ENCODE results near the gene ELAVL1.
"Not testable (repeated sequence)": the region's sequence is repeated elsewhere in the genome, so short reads cannot be mapped to it uniquely, and the experiment has no call there.

Gene ELAVL1

DNA sequence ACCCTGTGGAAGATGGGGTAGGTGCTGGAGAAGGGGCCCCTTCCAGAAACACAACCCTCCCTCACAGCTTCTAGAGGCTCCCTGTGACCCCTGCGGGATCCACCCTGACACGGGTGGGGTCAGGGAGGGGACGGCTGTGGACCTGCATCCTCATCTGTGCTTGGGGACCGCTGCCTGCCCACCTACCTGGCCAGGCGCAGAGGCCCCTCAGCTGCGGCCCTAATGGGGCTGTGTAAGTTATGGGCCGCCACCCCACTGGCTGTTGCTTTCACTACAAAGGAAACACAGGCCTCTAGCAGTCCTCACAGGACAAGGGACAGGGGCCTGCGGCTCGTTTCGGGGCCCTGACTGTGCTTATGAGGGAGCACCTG lies 72.5 kb downstream of the ELAVL1 start:
- DNase-seq: no peak

DNA sequence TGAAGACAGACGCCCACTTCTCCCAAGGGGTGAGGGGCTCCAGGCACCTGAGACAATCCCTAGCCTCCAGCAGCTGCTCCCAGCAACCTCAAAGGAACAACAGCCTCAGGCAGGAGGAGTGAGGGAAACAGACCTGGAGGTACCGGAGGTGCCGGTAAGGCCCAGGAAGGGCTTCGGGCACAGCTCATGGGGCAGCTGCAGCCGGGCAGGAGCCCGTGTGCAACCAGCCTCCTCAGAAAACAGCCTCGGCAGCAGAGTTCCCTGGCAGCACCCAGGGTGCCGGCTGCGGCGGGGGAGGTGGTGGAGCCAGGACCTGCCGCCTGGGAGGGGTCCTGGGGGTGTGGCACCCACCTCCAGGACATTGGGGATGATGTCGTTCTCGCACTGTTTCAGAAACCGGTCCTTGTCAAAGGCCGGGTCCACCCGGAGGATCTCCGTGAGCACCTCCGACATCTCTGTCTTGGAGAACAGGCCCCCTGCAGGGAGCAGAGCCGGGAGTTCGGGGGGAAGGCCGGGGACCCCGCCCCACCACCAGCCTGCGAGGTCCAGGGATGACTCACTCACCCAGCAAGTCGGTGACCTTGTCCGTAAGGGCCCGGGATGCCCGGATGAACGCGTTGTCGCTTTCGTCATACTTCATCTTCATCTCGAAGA lies 73.0 kb downstream of the ELAVL1 start:
- DNase-seq: no peak

DNA sequence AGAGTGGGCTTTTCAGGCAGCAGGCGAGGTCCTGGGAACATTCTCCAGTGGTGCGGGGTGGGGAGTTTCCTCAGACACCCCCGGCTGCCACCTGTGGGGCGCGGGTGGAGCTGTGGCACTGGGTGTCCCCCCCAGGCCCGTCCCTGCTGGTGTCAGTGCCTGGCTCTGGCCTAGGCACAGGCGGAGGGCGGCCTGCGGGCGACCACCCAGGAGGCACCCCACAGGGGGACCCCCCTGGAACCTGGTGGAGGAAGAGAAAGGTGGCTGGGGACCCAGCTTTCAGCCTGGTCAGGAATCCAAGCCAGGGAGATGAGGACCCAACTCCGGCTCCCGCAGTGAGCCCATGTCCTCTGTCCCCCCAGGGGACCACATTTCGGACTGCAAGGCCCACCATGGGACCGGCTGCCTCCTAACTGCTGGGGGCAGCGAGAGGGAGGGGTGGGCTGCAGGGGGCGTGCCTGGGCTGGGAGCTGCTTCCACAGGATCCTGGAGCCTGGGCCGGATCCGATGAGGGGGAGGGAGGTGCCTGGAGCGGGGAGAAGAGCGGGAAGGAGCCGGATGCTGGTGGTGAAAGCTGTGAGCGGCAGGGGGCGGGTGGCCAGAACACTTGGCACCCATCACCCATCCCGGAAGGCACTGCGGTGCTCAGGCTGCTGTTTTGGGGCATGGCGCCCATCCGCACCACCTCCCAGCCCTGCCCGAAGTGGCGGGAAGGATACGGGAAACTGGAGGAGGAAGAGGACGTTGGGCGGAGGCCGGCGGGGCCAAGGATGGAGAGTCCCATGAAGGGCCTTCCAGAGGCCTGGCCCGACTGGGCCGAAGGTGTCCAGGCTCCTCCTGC lies 74.0 kb downstream of the ELAVL1 start:
- no peak for DNase-seq

DNA sequence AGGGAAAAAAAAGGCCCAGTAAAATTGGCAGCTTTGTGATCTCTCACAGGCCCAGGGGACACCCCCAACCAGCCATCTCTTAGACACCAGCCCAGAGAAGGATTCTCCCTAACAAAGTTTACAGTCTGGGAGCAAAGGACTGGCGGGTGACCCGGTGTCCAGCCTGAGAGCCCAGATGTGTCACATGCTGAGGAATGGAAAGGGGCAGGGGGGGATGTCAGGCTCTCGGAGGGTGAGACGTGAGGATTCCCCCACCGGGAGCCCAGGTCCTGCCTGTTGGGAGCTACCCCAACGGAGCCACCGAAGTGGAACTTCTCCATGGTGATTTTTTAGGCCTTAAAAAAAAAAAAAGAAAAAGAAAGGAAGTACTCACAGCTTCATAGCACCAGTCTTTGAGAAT lies 74.7 kb downstream of the ELAVL1 start:
- DNase-seq: no peak

DNA sequence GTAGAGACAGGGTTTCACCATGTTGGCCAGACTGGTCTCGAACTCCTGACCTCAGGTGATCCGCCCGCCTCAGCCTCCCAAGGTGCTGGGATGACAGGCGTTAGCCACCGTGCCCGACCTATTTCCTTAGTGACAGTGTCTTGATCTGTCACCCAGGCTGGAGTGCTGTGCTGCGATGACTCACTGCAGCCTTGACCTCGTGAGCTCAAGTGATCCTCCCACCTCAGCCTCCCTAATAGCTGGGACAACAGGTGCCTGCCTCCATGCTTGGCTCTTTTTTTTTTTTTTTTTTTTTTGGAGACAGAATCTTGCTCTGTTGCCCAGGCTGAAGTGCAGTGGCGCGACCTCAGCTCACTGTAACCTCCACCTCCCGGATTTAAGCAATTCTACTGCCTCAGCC lies 75.4 kb downstream of the ELAVL1 start:
- not testable (repeated sequence) for DNase-seq

DNA sequence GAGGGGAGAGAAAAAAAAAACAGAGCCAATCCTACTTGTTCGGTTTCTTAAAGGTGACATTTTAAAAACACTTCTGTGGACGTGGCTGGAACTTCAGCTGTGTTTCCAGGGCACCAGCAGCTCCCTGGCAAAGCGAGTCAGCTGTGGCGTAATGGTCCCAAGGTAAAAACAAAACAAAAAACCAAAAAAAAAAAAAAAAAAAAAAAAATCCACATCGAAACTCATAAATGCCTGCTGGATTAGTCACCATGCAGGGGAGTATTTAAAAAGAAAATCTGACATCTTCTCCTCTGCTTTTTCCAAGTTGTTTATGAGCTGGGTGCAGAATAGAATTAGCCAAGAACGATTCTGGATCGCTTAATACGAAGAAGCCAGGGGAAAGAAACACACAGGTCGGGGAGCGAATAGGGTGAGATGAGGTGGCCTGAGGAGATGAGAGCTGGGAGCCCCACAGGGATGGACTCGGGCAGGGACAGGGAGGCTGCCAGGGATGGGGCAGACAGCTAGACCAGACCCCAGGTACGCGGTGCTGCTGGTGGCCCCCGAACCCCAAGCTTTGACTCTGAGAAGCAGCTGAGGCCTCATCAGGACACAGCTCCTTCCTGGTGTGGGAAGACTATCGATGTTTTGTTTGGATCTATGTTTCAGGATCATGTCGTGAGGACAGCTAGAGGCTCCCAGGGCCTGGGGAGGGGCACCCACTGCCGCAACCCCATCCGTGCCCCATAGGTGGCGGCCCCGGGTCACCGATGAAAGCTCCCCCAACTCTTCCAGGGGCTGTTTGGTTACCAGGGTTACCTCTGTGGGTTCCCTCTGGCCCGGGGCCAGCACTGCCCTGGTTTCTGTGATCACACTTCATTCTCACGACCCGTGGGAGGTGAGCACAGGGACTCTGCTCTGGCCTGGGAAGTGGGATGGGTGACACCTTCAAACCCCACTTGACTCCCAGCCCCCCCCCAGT lies 76.4 kb downstream of the ELAVL1 start:
- DNase-seq: peak; percentile 47

DNA sequence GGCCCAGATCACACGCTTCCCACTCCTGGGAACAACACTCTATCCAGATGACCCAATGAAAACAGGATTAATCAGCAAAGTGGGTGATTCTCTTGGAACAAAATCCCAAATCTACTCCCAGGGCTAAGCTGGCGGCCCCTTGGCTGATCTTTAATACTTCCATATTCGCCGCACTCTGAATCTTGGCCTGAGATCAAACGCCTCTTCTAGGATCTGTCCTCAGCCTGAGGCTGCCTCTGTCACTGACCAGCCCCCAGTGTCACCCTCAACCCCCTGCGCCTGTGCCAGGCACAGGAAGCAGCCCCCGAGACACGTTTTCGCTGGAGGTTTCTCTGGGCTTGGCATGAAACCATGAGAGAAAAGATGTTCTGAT lies 77.1 kb downstream of the ELAVL1 start:
- no peak for DNase-seq

DNA sequence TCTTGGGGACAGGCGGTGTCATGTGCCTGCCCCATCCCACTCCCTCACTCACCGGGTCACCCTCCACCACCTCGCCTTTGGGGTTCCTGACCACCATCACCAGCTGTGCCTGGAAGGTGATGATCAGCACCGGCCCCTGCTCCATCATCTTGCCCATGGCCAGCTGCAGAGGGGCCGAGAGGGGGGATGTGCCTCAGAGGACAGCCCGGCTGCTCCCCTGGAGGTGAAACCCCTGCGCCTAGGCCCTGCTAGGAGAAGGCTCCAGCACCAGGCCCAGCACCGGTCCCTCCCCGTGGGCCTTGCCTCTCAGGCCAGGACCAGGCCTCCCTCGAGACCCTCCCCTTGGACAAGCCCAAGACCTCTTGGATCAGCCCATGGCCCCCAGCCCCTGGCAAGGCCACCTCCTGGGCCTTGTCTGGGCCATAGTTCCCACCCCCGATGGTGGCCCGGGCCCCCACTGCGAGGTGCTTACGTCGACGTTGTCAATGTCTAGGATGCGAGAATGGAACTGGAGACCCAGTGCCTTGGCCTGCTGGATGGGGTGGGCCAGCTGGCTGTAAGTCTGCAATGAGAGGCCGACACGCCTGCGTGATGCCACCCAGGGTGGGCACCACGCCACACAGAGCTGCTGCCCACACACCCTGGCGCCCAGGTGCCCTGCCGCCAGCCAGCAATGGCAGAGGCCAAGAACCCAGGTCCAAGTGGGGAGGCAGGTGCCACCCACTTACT lies 77.7 kb downstream of the ELAVL1 start:
- DNase-seq: no peak

DNA sequence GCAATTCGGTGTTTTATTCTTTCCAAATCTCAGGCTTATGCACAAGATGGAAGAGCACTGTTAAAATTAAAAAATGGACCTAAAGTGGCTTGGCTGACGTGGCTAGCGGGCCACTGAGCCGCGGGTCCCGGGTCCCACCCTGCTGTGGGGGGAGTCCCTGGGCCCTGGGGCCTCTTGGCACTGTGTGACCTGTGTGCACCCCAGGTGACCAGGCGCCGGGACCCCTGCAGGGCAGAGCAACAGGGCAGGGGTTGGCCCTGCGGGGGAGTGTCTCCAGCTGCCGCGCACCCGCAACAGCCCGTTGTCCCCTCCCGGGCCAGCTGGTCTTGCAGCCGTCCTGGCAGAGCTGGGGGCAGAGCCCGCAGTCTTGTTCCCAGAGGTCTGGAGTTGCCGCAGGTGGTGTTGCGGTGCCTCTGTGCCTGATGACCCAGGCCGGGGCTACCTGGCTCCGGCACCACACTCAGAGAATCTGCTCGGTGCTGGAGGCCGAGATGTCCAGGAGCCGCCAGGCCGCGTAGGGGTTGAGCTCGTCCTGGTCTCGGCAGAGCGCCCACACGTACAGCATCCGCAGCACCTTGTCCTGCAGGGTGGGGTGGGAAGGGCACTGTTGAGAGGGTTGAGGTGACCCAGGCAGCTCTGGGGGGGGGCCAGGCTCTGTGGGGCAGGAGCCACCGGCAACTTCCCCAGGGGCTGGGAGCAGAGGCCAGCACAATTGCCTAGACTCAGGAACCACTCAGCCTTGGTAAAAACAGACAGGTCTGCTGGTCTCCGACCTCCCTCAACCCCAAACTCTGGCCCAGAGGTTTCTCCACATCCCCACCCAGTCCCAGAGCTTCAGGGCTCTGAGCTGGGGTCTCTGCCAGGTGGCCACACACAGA lies 78.5 kb downstream of the ELAVL1 start:
- DNase-seq: peak; percentile 9

DNA sequence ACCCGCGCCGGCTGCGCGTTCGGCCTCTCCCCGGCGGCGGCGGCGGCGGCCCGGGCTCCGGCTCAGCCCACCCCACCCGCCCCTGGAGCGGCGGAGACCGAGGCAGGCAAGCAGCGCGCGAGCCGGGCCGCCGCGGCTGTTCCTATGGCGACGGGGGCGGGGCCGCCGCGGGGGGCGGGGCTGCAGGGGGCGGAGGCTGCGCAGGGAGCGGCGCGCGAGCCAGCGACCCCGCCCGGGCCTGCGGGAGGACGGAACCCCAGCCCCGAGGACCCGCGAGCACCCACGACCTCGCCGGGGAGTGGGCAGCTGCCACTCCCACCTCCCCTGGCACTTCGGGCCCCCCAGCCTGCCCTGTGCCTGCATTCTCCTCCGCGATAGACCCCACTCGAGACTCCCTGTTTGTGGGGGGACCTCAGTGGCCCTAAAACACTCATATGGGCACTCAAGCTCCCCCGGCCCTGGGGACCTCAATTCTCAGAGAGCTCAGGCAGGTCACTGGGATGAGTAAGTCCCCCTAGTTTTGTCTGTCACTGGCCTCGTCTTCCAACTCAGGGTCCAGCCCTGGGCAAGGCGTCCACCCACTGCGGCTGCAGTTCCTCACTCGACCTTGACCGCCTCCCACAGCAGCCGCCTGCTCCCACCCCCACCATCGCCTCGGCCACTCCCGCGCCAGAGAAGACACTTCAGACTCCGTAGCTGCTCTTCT lies 79.3 kb downstream of the ELAVL1 start, which contains the start of gene CTXN1:
CTXN1 (minus strand) TSS at position 115 of the 706 bp plus-strand sequence. CDS start 597 bp downstream, outside the sequence.
- peak; percentile 88 for DNase-seq

DNA sequence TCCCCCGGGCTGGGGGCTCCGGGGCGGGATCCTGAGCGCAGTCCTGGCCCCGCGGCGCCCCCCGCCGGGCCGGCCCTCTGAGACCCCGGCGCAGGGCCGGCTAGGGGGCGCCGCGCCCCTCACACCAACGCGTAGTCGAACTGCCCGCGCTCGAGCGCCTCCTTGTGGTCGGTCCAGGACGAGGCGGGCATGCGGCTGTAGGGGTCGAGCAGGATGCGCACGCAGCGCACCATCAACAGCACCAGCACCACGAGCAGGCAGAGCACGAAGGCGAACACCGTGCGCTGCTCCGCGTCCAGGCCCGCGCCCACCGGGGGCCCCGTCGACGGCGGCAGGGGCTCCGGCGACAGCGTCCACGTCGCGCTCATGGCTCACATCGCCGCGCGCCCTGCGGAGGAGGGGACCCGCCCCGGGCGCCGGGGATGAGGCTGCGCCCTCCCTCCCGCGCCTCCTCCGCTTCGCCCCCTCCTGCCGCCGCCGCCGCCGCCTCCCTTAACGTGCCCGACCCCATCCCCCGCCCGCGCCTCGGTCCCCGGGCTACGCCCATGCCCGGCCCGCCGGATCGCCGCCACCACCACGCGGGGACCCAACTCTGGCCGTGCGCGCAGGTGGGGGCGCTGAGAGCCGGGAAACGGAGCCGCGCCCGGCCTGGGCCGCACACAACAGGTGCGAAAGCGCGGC lies 80.1 kb downstream of the ELAVL1 start:
- peak; percentile 97 for DNase-seq

DNA sequence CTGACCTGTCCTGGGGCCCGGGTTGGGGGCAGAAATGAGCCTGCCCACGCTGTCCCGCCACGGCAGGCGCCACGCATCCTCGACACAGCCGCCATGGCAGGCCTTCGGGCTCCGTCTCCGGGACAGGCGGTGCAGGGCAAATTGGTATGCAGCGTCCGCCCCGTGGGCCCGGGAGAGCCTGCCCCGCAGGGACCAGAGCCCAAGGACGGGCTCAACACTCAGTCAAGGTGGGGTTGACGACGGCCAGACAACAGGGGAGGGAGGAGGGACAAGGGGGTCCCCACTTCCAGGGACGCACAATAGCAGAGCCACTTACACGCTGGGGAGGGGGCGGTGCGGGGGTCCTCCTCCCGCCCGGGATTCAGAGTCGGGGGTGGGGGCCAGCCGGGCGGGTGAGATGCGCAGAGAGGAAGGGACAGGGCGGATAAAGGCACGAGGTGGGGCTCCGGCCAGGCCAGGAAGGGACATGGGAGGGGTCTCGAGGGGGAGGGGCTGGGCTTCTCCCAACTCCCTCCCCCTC lies 80.7 kb downstream of the ELAVL1 start:
- no peak for DNase-seq

DNA sequence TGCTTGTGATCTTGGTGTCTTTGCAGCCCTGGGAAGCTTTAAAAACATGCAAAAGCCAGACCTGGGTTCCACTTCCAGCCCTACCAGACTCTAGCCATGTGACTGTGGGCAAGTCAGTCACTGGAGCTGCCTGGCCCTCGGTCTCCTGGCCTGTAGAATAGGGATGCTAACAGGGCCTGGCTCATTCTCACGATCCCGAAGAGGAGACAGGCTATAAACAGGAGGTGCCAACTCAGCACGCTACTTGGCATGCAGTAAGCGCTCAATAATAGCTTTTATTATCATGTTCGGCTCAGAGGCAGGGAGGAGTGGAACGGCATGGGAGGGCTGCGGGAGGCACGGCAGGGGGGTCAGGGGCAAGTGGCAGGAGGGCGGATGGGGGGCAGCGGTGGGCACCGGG lies 81.2 kb downstream of the ELAVL1 start:
- no peak for DNase-seq

DNA sequence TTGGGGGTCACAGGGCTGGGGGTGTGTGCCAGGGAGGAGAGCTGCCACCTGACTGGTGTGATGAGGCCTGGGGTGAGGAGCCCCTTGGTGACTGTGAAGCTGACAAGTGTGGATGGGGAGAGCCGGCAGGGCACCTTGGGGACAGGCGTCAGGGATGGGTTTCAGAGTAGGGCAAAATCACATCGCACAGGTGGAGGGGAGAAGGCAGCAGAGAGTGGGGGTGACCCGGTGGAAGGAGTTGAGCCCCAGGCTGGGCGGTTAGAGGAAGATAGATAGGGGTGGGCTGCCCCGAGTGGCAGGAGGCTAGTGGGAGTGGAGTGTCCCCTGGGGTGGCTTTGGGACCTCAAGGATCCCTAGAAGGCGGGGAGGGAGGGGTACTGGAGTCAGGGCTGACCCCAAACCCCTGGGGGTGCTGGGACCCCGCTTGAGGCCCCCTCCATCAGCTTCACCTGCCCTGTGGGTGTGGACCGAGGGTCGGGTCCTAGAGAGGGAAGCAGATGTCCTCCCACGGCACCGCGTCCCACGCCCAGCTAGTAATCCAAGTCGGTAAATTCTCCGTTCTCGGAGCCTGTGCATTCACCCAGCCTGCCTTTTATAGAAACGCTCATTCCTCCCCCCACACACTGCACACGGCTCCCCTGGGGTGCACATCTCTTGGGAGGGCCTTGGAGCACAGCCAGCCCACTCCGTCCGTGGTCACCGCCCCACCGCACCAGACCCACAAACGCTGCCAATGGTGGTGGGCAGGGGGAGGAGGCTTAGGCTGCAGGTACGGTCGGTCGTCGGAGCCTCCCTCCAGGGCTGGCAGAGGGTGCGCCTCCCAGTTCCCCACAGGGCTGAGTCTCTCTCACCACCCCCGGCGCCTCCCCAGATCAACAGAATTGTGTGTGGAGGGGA lies 81.9 kb downstream of the ELAVL1 start:
- no peak for DNase-seq

DNA sequence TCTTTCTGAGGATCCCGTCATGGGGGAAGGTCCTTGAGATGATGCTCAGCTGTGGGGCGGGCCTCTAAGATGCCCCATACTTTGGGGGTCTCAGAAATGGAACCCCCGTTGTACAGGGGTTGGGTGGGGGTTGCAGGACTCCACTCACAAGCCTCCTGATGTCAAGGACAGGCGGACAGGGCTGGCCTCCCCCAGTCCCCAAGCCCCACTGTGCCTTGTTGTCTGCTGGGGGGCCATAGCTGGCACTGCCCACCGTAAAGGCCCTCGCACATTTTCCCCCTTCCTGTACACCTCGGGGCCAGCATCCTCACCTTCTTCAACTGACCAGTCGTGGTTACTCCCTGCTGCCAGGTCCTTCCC lies 82.6 kb downstream of the ELAVL1 start:
- no peak for DNase-seq

DNA sequence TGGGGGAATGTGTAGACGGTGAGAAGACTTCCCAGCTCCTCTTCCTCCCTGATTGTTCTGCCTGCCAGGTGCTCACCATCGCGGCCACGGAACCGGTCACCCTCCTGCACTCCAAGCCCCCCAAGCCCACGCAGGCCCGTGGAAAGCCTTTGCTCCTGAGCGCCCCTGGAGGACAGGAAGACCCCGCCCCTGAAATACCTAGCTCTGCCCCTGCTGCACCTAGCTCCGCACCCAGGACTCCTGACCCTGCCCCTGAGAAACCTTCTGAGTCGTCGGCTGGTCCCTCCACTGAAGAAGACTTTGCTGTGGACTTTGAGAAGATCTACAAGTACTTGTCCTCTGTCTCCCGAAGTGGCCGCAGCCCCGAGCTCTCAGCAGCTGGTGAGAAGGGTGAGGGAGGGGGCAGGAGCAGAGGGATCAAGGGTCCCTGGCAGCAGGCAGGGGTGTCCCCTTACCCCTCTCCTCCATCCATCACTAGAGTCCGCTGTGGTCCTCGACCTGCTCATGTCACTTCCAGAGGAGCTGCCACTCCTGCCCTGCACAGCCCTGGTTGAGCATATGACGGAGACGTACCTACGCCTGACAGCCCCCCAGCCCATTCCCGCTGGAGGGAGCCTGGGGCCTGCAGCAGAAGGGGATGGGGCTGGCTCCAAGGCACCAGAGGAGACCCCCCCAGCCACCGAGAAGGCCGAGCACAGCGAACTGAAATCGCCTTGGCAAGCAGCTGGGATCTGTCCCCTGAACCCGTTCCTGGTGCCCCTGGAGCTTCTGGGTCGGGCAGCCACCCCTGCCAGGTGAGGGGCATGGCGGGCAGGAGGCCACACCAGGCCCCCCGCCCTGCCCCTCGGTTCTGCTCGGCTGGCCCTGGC lies 83.2 kb downstream of the ELAVL1 start:
- DNase-seq: no peak

DNA sequence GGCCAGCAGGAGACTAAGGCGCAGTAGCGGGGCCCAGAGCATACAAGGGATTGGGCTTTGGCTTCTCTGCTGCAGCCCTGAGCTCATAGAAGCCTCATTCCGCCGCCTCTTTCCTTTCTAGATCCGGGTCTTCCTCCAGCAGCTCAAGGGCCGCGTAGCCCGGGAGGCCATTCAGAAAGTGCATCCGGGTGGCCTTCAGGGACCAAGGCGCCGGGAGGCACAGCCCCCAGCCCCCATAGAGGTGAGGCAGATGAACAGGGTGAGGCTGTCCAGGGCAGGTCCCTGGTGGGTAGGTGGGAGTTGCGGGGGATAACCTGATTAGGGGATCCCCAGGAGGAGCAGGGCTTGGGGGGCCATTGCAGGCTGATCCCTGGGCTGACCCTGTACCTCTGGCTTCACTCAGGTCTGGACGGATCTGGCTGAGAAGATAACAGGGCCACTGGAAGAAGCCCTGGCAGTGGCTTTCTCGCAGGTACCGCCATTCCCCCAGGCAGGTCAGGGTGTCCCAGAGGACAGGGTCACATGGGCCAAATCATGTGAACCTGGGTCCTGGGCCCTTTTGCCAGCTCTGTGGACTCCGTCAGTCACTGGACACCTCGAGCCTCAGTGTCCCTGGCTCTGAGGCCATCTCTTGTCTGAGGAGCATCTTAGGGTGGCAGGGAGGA lies 84.0 kb downstream of the ELAVL1 start:
- DNase-seq: no peak
